HG02884 (cell line): Measurements from ENCODE around the gene MACF1.

Experiments
- ATAC-seq: cut with Tn5 transposase; IDR thresholded peaks from one replicate; pipeline ENCODE4 v1.9.1; 2021; ENCODE audit warnings: mild to moderate bottlenecking, moderate library complexity; ENCODE audit not compliant: unreplicated experiment

Gene MACF1

GRCh38 chr1:39174390-39175081 is 30.0 kb upstream of the MACF1 start:
- no peak for ATAC-seq

- ATAC-seq: no peak
Measured at GRCh38 chr1:39177706-39178105, 26.8 kb upstream of the MACF1 start.

GRCh38 chr1:39178541-39179431 is 25.7 kb upstream of the MACF1 start:
- ATAC-seq: no peak

- ATAC-seq: no peak
Measured at GRCh38 chr1:39181311-39181710, 23.2 kb upstream of the MACF1 start.

GRCh38 chr1:39182804-39183203 is 21.7 kb upstream of the MACF1 start:
- ATAC-seq: no peak

GRCh38 chr1:39183503-39184353 is 20.8 kb upstream of the MACF1 start:
- ATAC-seq: no peak

- no peak for ATAC-seq
Measured at GRCh38 chr1:39184354-39184818, 20.1 kb upstream of the MACF1 start.

- no peak for ATAC-seq
Measured at GRCh38 chr1:39187275-39188046, 17.0 kb upstream of the MACF1 start.

GRCh38 chr1:39189592-39190041 is 14.9 kb upstream of the MACF1 start:
- ATAC-seq: no peak

- no peak for ATAC-seq
Measured at GRCh38 chr1:39190096-39190495, 14.4 kb upstream of the MACF1 start.

- no peak for ATAC-seq
Measured at GRCh38 chr1:39194398-39195051, 10.0 kb upstream of the MACF1 start.

- no peak for ATAC-seq
Measured at GRCh38 chr1:39195166-39196111, 9.1 kb upstream of the MACF1 start.

GRCh38 chr1:39196244-39197215 is 8.0 kb upstream of the MACF1 start:
- no peak for ATAC-seq

- ATAC-seq: no peak
Measured at GRCh38 chr1:39199593-39199992, 4.9 kb upstream of the MACF1 start.

- ATAC-seq: no peak
Measured at GRCh38 chr1:39205102-39205780, 746 bp downstream of the MACF1 start.

- no peak for ATAC-seq
Measured at GRCh38 chr1:39205781-39206464, 1.4 kb downstream of the MACF1 start.
